ENCODE results near the gene CTNS.
A peak's percentile ranks its signal among the peaks of the same experiment; 100 is the strongest.

CTNS gene

GRCh38 chr17:3615160-3615870 is 21.2 kb upstream of the CTNS start:
- in situ Hi-C loops (cut with HindIII; ENCODE audit: low pct_ligation_motif_present, low pct_unique_long_range_greater_than_20kb, low sequenced_read_pairs) = no loop called here
- no peak for DNase-seq

GRCh38 chr17:3621146-3621720 is 15.3 kb upstream of the CTNS start:
- in situ Hi-C loops (cut with HindIII; ENCODE audit: low pct_ligation_motif_present, low pct_unique_long_range_greater_than_20kb, low sequenced_read_pairs) = no loop called here
- no peak for DNase-seq

GRCh38 chr17:3622977-3623594 is 13.5 kb upstream of the CTNS start:
- in situ Hi-C loops (cut with HindIII; ENCODE audit: low pct_ligation_motif_present, low pct_unique_long_range_greater_than_20kb, low sequenced_read_pairs) = no loop called here
- DNase-seq = no peak

- in situ Hi-C loops (cut with HindIII; ENCODE audit: low pct_ligation_motif_present, low pct_unique_long_range_greater_than_20kb, low sequenced_read_pairs) = no loop called here
- DNase-seq = no peak
These were observed 9.5 kb upstream of the CTNS start for GRCh38 chr17:3626831-3627768.

- in situ Hi-C loops (cut with HindIII; ENCODE audit: low pct_ligation_motif_present, low pct_unique_long_range_greater_than_20kb, low sequenced_read_pairs) = no loop called here
- no peak for DNase-seq
These were observed 8.8 kb upstream of the CTNS start for GRCh38 chr17:3627769-3628167.

GRCh38 chr17:3630781-3631180 is 5.8 kb upstream of the CTNS start:
- no peak for DNase-seq
- in situ Hi-C loops (cut with HindIII; ENCODE audit: low pct_ligation_motif_present, low pct_unique_long_range_greater_than_20kb, low sequenced_read_pairs) = no loop called here

GRCh38 chr17:3632287-3632686 is 4.3 kb upstream of the CTNS start:
- in situ Hi-C loops (cut with HindIII; ENCODE audit: low pct_ligation_motif_present, low pct_unique_long_range_greater_than_20kb, low sequenced_read_pairs) = no loop called here
- no peak for DNase-seq

- no peak for DNase-seq
- in situ Hi-C loops (cut with HindIII; ENCODE audit: low pct_ligation_motif_present, low pct_unique_long_range_greater_than_20kb, low sequenced_read_pairs) = no loop called here
These were observed 946 bp upstream of the CTNS start for GRCh38 chr17:3635474-3636153.

GRCh38 chr17:3636908-3637373 is 381 bp downstream of the CTNS start:
- peak; percentile 25 for DNase-seq
- in situ Hi-C loops (cut with HindIII; ENCODE audit: low pct_ligation_motif_present, low pct_unique_long_range_greater_than_20kb, low sequenced_read_pairs) = no loop called here

GRCh38 chr17:3639981-3640596 is 3.5 kb downstream of the CTNS start:
- no peak for DNase-seq
- in situ Hi-C loops (cut with HindIII; ENCODE audit: low pct_ligation_motif_present, low pct_unique_long_range_greater_than_20kb, low sequenced_read_pairs) = no loop called here

- DNase-seq = no peak
- in situ Hi-C loops (cut with HindIII; ENCODE audit: low pct_ligation_motif_present, low pct_unique_long_range_greater_than_20kb, low sequenced_read_pairs) = no loop called here
These were observed 4.5 kb downstream of the CTNS start for GRCh38 chr17:3641014-3641413.

GRCh38 chr17:3641717-3642486 is 5.3 kb downstream of the CTNS start:
- in situ Hi-C loops (cut with HindIII; ENCODE audit: low pct_ligation_motif_present, low pct_unique_long_range_greater_than_20kb, low sequenced_read_pairs) = no loop called here
- no peak for DNase-seq

- no peak for DNase-seq
These were observed 7.4 kb downstream of the CTNS start for GRCh38 chr17:3643889-3644349.

GRCh38 chr17:3645310-3645709 is 8.8 kb downstream of the CTNS start:
- in situ Hi-C loops (cut with HindIII; ENCODE audit: low pct_ligation_motif_present, low pct_unique_long_range_greater_than_20kb, low sequenced_read_pairs) = no loop called here
- DNase-seq = no peak

More at GRCh38 chr17:3643889-3644349, 7.4 kb downstream of the CTNS start:
- in situ Hi-C loops (cut with HindIII; ENCODE audit: low pct_ligation_motif_present, low pct_unique_long_range_greater_than_20kb, low sequenced_read_pairs) = no loop called here

GRCh38 chr17:3647251-3647650 is 10.7 kb downstream of the CTNS start:
- in situ Hi-C loops (cut with HindIII; ENCODE audit: low pct_ligation_motif_present, low pct_unique_long_range_greater_than_20kb, low sequenced_read_pairs) = no loop called here
- no peak for DNase-seq

- in situ Hi-C loops (cut with HindIII; ENCODE audit: low pct_ligation_motif_present, low pct_unique_long_range_greater_than_20kb, low sequenced_read_pairs) = no loop called here
- DNase-seq = peak; percentile 55
These were observed 11.4 kb downstream of the CTNS start for GRCh38 chr17:3647769-3648555.
